GM12864 (cell line): ENCODE results near the gene PLXNB1.
"Not testable (repeated sequence)": the region's sequence is repeated elsewhere in the genome, so short reads cannot be mapped to it uniquely, and the experiment has no call there.

Source experiments
- DNase-seq: peaks from one replicate; pipeline ENCODE4 v3.0.0-alpha.2; 2011; ENCODE audit warnings: low read depth
- H3K4me3 ChIP-seq: 2 replicates; pipeline ENCODE4 v1.5.1; 2011; ENCODE audit warnings: mild to moderate bottlenecking, low read depth, low read length, control low read depth
- TF ChIP-seq, protein P1 (sequence below): IDR thresholded peaks from 2 replicates; pipeline ENCODE4 v1.5.1; 2011; ENCODE audit warnings: low read depth, mild to moderate bottlenecking, moderate library complexity, low read length, control low read depth, inconsistent platforms; ENCODE audit errors: missing control alignments

PLXNB1 gene

DNA sequence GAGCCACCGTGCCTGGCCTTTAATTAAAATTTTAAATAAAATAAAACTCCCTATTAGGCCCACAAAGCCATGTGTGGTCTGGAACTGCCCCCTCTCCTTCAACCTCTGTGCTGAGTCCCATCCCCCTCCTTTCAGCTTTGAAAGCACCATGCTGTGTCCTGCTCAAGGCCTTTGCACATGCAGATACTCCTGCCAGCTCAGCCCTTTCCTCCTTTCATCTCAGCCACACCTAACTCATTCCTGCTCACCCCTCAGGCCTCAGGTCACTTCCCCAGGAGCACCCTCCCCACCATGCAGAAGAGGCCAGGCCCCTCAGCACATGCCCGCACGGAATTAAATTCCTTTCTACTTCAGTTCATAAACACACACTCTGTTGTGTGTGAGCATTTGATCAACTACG, 44.7 kb upstream of the PLXNB1 start:
- no peak for DNase-seq
- H3K4me3 ChIP-seq, result no peak overlapping the region
- TF ChIP-seq, protein P1, sequence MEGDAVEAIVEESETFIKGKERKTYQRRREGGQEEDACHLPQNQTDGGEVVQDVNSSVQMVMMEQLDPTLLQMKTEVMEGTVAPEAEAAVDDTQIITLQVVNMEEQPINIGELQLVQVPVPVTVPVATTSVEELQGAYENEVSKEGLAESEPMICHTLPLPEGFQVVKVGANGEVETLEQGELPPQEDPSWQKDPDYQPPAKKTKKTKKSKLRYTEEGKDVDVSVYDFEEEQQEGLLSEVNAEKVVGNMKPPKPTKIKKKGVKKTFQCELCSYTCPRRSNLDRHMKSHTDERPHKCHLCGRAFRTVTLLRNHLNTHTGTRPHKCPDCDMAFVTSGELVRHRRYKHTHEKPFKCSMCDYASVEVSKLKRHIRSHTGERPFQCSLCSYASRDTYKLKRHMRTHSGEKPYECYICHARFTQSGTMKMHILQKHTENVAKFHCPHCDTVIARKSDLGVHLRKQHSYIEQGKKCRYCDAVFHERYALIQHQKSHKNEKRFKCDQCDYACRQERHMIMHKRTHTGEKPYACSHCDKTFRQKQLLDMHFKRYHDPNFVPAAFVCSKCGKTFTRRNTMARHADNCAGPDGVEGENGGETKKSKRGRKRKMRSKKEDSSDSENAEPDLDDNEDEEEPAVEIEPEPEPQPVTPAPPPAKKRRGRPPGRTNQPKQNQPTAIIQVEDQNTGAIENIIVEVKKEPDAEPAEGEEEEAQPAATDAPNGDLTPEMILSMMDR, result no peak

- DNase-seq, result not testable (repeated sequence)
Observed at GRCh38 chr3:48474031-48474430, 44.1 kb upstream of the PLXNB1 start.

GRCh38 chr3:48473617-48473952, 43.7 kb upstream of the PLXNB1 start:
- no peak overlapping the region; the same call in 1 of the 2 replicates for H3K4me3 ChIP-seq
- TF ChIP-seq, protein P1, result no peak
- DNase-seq, result no peak

More at GRCh38 chr3:48474031-48474430, 44.1 kb upstream of the PLXNB1 start:
- not testable (repeated sequence) for H3K4me3 ChIP-seq

DNA sequence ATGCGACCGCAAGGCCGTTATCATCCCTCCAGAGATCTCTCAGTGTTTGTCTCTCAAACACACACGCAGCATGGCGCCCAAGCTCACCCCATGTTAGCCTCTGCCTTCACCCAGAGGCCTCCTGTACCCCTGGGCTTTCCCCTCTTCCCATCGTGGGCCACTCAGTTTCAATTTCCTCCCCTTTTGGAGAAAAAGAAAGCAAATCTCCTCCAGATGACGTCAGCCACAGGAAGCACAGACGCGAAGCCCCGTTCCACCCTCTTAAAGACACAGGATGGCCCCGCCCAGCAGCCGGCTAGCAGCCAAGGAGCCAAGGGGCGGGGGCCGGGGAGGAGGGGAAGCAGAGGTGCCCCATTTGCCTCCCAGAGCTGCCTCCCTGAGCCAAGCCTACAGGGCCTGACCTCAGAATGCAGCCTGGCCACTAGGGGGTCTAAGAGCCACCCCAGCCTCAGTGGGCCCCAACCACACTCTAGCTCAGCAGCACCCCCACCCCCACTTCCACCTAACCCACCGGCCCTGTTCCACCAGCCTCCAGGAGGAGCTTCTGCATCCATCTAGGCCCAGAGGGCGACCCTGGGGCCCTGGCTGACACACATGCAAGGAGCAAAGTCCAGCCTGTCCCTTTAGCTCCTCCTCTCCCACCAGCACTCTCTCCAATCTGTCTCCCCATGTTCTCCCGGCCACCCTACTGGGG, 43.2 kb upstream of the PLXNB1 start:
- peak overlapping the region; percentile 81 for H3K4me3 ChIP-seq
- DNase-seq, result peak; percentile 93
- TF ChIP-seq, protein P1, result peak; percentile 52

GRCh38 chr3:48472673-48472922, 42.7 kb upstream of the PLXNB1 start:
- H3K4me3 ChIP-seq, result peak overlapping the region; percentile 81
- TF ChIP-seq, protein P1, result no peak
- DNase-seq, result no peak

- TF ChIP-seq, protein P1, result no peak
- H3K4me3 ChIP-seq, result no peak overlapping the region
Observed at GRCh38 chr3:48470286-48470685, 40.4 kb upstream of the PLXNB1 start.

DNA sequence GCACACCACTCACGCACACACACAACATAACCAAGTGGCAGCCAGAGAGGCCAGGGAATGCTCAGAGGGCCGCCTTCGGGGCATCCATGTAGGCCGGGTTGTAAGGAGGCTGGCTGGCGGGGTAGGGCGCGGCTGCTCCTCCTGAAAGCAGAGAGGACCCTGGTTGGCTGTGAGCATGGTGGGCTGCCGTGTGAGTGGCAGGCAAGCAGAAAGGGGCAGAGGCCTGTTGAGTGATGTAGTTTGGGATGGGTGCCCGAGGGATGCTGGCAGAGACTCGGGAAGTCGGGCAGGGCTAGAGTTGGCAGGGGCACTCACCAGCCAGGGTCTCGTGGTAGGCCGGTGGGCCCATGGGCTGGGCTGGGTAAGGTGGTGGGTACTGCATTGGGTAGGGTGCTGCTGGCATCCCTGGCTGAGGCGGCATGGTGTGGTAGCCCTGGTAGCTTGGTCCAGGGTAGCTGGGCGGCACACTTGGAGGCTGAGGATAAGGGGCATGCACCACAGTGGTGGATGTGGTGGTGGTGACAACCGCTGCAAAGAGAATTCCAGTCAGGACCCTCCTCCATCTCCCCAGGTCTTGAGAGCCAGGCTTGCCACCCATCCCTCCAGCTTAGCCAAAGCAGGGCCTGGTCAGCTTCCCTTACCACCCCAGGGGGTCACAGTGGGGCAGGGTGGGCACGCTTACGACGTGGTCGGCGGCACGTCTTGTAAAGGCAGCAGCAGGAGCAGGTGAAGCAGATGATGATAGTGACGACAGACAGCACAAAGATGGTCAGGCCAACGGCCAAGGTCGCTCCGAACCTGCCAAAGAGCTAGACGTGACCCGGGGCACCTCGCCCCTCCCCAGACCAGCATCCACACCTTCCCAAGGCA, 39.4 kb upstream of the PLXNB1 start:
- DNase-seq, result no peak
- TF ChIP-seq, protein P1, result no peak
- no peak overlapping the region for H3K4me3 ChIP-seq

More at GRCh38 chr3:48470286-48470685, 40.4 kb upstream of the PLXNB1 start:
- no peak for DNase-seq
